ENCODE data around the gene CYP2U1.

CYP2U1 gene

DNA sequence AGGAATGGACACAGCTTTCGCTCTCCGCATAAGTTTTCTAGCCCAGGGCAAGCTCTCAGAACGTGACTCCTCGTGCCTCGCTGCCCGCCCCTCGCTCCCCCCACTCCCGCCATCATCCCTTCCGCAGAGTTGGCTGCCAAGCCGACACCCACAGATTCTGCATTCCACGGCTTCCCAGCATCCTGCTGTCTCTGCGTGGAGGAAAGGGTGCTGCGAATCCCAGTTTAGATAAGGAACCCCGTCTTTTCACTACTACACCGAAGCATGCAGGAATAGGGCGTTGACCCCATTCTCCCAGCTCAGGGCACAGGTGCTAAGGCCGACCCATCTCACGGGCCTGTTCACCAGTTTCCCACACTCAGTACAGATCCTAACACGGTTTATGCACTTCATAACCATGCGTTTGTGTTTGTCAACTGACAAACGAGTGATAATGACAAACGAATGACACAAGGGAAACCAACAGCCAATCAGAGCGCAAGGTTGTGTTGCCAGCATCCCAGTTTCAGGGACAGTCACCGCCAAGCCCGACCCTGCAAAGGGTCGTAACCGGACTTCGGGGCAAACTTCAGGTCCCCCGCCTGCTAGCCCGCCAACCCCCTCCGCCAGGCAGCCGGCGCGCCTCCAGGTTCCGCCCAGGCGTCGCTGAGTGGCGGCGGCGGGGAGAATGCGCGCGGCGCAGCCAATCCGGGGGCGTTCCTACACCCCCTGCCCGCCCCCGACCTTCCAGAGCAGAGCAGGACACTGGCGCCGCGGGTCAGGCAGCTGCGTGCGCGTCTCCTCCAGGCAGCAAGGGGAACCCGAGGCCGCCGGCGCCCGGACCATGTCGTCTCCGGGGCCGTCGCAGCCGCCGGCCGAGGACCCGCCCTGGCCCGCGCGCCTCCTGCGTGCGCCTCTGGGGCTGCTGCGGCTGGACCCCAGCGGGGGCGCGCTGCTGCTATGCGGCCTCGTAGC, at the start of gene CYP2U1:
TSS of gene CYP2U1 (plus strand) at position 729 of the 954 bp plus-strand sequence. CDS start at position 824, 95 bp downstream.
- DNase-seq: peak; percentile 65

DNA sequence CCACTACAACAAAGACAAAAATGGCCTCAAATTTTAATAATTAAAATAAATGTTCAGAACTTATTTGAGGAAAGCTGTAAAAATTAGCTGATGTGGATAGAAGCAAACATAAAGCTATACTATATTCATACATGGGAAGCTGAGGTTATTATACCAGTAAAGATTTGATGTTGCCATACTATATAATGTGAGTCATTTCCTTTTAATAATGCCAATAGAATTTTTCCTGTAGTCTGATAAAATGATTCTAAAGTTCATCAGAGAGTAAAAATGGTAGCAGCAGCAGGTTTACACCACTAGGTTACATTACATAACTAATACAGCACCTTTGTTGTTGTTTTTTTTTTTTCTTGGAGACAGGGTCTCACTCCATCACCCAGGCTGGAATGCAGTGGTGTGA, 45.5 kb upstream of the CYP2U1 start:
- DNase-seq: no peak

DNA sequence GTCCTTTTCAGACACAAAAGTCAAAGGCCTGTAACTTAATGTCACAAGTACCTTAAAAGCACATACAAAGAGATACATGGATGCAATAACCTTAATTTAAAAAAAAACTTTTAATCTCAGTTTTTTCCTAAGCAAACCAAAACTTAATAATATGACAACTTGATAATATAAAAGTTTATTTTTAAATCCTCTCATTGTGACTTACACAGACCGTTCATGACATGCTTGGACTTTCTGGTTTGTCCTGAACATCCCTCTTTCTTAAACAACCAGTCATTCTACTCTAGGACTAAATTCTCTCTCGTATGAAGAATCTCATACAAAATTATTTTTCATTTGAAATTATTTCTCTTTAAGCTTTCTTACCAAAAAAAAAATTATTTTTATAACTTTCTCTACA, 43.1 kb upstream of the CYP2U1 start:
- no peak for DNase-seq

DNA sequence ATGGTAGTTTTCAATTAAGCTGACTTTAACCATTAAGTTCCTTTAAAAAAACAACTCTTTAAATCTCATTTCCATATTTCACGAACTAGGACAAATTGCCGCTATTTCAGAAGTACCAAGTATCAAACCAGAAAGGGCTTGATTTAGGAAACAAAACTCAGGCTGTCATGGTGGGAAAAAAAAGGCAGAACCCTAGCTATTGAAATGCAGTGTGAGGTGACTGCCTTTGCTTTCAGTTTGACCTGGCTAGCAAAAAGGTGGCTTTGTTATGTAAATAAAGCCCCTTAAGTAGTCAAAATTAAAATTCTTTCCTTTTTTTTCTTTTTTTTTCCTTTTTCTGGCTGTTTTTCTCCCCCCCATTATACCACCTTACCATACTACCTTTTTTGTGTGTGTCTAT, 40.6 kb upstream of the CYP2U1 start:
- DNase-seq: no peak

DNA sequence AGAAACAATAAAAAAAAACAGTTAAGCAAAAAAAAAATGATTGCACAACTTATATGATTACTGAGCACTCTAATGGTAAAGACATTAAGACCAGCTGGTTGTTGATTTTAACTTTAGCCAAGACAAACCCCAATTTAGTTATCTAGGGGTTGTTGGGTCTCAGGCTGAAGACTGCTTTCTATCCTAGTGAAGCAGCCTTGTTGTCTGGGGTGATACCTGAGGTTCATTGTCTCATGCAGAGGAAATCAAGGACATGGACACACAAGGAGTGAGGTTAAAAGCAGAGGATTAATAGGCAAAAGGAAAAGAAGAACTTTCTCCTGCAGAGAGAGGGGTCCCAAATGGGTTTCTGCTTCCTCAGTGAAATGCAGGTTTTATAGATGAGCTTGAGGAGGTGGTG, 40.0 kb upstream of the CYP2U1 start:
- DNase-seq: no peak

DNA sequence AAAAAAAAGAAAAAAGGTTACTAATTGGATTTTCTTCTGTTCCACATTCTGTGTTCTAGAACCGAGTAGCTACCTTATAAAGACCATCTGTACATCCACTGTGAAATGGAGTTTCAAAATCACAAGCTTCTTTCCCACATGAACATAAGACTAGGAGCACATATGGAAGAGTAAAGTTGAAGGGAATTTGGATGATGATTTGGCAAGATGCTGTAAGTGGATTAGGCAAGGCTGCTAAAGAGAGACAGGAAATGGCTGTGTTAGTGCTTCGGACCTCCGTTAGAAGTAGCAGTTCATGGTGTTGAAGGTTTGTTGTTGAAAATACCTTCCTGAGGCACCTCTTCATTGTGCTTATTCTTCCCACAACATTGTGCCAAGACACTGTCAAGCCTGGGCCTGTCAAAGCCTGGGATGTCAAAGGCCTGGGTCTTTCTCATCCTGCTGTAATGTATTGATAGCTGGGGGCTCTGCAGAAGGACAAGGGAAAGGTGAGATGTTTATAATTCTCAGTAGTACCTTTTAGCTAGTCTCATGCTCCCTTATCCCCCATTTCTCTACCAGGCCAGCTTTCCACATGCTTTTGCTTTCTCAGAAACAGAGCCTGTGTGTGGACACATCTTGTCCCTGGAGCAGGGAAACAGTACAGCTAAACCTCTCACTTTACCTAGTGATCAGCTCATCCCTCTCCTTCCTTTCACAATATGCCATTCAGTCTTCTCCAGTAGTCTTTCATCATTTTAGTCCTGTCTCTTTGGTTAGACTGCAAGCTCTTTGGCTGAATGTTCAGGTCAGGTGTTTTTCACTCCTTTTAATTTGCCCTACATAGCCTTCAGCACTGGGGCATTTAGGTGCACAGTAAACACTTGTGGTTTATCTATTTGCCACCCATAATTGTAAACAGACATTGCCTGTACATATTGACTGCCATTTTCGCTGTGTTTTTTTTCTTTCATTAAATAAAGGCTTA, 37.9 kb upstream of the CYP2U1 start:
- no peak for DNase-seq

DNA sequence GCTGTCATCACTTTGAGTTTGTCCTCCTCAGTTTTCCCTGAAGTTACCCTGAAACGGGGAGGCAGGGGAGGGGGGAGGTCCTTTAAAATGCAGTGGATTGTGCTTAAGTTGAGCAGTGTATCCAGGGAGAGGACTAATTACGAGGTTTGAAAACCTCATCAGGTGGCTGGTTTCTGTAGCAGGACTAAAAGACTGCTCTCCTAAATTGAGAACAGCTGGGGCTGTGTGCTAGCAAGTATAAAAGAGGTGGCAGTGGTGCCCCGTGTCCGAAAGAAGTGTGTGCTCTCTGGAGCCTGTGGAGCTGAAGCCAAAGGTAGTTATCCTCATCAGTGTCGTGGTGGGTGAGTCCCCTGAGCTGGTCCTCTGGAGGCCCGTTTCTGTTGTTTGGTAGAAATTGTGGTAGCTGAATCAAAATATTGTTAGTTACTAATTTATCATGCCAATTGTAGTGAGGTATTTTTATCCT, 37.2 kb upstream of the CYP2U1 start:
- no peak for DNase-seq

DNA sequence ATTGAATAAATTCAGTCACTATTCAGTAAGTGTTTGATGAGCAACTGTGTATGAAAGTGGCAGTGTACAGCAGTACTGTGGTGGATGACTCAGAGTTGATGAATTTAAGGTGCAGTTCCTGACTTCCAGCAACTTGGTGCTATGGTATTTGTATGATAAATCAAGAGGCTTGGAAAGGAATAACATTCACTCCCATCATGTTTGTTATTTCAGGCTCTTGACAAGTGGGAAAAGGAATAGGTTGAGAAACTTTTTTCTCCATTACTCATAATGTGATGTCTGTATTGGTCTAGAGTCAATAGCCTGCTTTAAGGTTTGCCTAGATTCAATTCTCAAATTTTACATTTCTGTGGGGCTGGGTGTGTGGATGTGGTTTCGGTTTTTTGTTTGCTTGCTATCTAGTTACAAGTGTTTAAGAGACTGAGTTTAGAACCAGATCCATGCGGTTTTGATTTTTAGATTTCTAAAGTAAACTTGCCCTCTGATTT, 35.1 kb upstream of the CYP2U1 start:
- no peak for DNase-seq

DNA sequence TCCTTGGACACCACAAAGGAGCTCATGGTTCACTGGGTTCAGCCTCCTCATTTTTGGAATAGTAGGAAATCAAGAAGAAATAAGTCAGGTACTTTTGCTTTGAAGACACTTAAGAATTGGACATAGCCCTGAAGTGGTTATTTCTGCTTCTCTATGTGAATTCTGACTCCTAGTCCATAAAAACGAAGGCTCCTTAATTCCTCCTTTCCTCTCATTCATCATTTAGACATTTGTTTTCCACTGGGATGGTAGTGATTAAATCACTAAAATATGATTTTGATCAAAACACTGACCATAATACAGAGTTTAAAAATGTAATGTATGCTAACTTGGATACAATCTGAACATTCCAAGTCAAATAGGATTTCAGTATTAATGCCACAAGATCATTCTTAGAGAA, 34.7 kb upstream of the CYP2U1 start:
- no peak for DNase-seq

DNA sequence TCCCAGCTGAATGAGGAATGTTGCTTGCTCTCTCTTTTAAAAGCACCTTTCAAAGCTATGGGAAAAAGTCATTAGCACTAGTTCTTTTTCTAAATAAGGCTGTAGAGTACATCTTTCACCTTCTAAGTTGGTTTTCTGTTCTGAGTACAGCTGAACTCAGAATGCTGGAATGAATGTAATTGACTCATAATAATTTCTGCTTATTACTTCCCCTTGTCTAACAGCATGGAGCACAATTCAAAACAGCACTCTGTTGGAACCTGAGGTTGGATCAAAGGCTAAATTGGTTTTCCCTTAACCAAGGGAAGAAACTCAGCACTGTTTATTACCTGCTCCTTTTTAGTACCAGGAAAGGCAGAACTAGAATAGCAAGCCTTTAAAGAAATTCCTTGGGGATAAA, 33.5 kb upstream of the CYP2U1 start:
- no peak for DNase-seq

DNA sequence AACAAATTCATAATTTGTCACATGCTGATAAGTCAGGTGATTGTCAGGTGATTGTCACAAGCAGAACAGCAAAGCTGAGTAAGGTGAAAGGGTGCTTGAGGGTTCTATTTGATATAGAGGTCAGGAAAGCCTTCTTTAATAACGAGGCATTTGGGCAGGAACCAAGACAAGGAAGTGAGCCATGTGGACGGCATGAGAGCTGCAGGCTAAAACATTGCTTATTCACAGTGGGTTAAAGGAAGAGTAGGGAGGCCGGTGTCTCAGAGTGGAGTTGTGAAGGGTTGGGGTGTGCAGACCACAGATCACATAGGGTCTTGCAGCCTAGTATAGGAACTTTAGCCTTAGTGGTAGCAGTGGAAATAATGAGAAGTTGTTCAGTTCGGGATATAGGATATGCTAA, 31.3 kb upstream of the CYP2U1 start:
- DNase-seq: no peak

DNA sequence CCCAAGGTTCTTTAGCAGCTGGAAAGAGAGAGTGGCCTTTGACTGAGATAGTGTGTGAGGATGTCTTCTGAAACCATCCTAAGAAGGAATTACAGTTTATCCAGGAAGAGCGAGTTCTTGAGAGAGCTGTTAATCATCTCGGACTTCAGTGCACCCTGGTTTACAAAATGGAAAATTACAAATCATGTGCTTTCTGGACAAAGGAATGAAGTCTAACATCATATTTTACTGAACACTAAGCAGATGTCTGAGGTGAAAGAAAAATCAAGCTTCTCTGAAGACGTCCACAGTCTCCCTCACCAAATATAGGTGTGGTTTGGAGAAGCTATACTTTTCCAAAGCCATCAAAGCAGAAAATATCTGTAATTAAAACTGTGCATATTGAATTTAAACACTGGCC, 30.8 kb upstream of the CYP2U1 start:
- DNase-seq: no peak

DNA sequence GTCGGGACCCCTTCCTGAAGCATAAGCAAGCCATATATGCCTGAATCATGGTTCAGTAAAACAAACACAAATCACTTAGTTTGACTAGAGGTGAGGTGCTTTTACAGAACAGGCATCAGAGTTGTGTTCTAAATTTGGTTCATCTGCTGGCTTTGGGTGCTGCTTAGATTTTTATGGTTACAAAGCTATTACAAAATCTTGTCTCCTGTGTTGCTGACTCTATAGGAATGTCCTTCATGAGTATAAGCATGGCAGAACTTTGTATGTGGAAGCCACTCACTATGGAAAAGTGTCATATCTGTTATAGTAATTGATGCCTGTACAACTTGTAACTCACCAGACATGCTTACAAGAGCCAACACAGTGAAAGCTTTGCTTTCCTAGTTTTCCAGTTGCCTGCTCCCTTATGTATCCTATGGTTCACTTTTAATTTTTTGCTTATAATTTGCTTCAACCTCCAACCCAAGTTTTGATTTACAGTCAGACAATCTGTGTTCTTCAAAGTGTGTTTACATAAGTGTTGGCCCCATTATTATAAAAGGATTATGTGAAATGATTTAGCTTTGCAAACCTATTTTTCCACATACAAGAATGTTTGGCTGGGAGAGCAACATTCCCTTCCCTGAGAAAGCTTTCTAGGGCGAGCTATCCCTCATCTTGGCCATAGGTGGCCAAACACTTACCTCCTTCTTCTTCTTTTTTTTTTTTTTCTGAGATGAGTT, 30.0 kb upstream of the CYP2U1 start:
- no peak for DNase-seq

DNA sequence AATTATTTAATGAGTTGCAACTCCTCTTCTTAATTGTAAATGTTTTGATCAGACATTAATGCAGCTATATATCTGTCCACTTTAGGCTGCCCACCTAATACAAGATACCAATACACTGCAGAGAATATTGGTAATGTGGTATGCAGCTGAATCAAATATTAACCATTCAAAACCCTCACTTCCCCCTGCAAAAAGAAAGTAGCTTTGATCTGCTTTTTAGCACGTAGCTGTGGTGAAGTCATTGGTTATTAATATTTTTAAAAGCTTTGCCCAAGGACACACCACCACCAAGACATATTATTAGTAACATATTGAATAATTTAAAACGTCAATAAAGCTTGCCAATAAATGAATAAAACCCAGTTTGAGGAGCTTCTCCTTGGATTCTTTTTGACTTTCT, 28.6 kb upstream of the CYP2U1 start:
- DNase-seq: no peak

DNA sequence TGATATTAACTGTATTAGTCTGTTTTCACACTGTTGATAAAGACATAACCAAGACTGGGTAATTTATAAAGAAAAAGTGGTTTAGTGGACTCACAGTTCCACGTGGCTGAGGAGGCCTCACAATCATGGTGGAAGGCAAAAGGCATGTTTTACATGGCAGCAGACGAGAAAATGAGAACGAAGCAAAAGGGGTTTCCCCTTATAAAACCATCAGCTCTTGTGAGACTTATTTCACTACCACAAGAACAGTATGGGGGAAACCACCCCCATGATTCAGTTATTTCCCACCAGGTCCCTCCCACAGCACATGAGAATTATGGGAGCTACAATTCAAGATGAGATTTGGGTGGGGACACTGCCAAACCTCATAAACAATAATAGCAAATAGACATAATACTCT, 26.3 kb upstream of the CYP2U1 start:
- peak; percentile 21 for DNase-seq

DNA sequence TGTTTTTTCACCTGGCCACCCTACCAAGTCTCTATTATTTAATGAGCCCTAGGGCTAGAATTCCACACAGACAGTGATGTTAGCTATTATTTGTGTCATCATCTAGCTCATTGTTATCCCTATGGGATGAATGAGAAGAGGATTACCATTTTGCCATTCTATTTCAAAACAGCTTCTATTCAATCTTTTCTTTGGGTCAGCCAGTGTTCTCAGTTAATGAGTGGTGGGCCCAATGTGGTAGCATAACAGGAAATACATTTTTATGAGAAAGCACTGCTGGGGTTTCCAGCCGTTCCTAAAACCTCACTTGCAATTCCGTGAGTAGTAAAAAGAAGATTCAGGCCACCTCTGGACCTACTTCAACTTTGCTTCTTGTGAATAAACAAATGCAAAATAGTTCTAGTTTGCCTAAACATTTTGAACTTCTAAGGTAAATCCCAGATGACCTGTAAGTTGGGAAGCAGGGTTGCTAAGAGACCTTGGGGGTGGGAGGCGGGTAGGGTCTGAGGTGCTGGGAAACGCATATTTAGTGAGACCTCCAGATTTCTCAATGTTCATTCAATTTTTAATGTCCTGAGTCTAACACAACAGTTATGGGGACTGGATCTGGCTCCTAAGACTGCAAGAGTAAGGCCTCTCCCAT, 24.8 kb upstream of the CYP2U1 start:
- no peak for DNase-seq

DNA sequence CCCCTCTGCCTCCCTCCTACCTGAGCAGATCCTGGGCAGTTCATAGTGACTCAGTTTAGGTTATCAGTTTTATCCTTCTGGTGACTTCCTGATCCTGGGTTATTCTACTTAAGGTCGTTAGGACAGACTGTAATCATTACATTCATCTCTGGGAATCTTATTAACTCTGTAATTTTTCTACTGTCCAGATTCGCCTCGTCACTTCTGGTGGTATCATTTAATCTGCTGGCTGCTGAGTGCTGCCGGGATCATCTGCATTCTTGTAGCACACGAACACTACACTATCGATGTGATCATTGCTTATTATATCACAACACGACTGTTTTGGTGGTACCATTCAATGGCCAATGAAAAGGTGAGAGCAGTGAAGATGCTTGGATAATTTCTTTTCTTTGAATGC, 23.0 kb upstream of the CYP2U1 start:
- no peak for DNase-seq

DNA sequence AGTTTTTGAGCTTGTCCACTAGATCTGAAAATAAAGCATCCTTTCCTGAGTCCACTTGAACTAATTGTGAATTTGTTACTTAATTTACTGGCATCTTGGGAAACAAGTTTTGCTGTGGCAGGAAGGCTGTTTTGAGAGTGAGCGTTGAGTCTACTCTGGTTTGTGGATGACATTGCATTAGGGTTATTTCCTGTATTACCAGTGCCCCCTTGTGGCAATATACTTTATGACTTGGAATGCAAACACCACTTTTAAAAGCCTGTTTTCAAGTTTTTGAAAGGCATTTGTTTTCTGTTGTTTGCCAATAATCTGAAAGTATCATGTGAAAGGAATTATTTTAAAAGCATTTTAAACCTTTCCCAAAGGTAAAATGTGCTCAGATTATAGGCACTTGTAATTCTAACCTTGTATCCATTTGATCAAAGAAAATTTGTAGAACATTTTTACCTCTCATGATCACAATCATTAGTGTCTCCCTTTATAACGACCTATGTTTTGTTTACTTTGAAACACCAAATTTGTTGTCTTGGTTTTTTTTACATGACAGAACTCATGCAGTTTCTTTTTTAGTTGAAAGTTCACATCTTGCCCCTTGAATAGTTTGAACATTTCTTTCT, 18.0 kb upstream of the CYP2U1 start:
- DNase-seq: peak; percentile 79

DNA sequence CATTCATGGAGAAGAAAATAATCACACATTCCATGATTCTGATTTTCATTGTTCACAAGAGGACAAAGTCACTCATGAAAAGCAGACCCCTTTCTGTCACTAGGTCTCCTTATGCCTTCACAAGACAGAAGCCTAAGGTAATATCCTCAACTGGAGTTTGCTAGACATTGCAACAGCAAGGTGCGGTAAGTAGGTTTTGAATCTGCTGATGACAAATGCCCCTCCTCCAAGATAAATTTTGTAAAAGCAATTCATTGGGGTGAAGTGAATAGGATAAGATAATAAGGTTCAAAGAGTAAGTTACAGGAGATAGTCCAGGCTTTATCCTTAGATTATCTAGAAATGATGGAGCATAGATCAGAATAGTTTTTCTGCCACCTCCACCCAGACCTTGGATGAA, 16.1 kb upstream of the CYP2U1 start:
- no peak for DNase-seq

DNA sequence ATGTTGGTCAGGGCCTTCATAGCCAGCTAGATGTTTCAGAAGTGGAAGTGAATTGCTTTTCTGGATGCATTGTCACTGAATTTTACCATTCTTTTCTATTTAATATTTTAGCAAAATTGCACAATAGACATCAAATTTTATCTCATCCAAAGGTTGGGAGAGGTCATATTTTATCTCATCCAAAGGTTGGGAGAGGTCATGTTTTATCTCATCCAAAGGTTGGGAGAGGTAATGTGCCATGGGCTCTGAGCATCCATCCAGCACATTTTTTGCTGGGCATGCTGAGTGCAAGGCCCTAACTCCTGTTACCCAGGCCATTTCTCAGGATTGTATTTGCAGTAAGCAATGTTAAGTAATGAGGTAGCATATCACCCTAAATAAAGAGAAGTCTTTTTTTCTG, 14.7 kb upstream of the CYP2U1 start:
- no peak for DNase-seq

DNA sequence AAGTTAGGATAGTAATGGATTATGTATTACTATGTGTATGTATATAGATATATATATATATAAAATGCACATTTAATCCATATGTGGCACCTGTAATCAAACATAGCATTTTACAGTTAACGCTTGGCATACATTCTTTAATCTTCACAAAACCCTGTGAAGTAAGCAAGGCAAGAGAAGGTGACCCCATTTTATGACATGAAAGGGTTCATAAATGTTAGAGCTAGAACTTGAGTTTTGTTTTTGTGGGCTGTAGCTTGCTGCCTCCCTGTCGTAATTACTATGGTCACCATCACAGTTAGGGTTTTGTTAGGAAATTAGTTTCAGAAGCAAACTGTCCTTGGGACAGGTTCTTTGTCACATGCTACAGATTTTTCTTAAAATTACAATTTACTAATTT, 13.8 kb upstream of the CYP2U1 start:
- no peak for DNase-seq

All from inflammatory macrophage treated with lipopolysaccharide for 4 hours (primary cell).